GM19035 (cell line): ENCODE results near the gene FBXO41.

Source experiments
- ATAC-seq: cut with Tn5 transposase; IDR thresholded peaks from one replicate; pipeline ENCODE4 v1.9.1; 2021; ENCODE audit not compliant: unreplicated experiment

The FBXO41 gene

GRCh38 chr2:73249636-73250035 lies 34.6 kb downstream of the FBXO41 start:
- ATAC-seq: no peak

GRCh38 chr2:73246850-73247249 lies 37.4 kb downstream of the FBXO41 start:
- ATAC-seq: no peak

GRCh38 chr2:73244580-73244979 lies 39.7 kb downstream of the FBXO41 start:
- ATAC-seq: no peak

- no peak for ATAC-seq
These were observed 40.3 kb downstream of the FBXO41 start for GRCh38 chr2:73243884-73244570.

- ATAC-seq: no peak
These were observed 44.5 kb downstream of the FBXO41 start for GRCh38 chr2:73239776-73240175.

- no peak for ATAC-seq
These were observed 45.3 kb downstream of the FBXO41 start for GRCh38 chr2:73238976-73239375.

- no peak for ATAC-seq
These were observed 46.1 kb downstream of the FBXO41 start for GRCh38 chr2:73238149-73238548.

- ATAC-seq: no peak
These were observed 47.1 kb downstream of the FBXO41 start for GRCh38 chr2:73237168-73237567.

GRCh38 chr2:73235315-73236028 lies 48.8 kb downstream of the FBXO41 start:
- ATAC-seq: no peak

- peak; percentile 58 for ATAC-seq
These were observed 50.1 kb downstream of the FBXO41 start, which contains the start of gene CCT7 for GRCh38 chr2:73233932-73234832. Gene CCT7 (plus strand): TSS chr2:73234308. CDS start chr2:73234379, 71 bp downstream.

- peak; percentile 90 for ATAC-seq
These were observed 50.9 kb downstream of the FBXO41 start, which contains the start of gene PRADC1 for GRCh38 chr2:73233154-73233931. Gene PRADC1 (minus strand): TSS chr2:73233239. CDS start chr2:73233160, 79 bp downstream.

GRCh38 chr2:73232403-73233153 lies 51.7 kb downstream of the FBXO41 start:
- ATAC-seq: peak; percentile 6

- no peak for ATAC-seq
These were observed 55.6 kb downstream of the FBXO41 start for GRCh38 chr2:73228631-73229030.

GRCh38 chr2:73227086-73227485 lies 57.2 kb downstream of the FBXO41 start:
- ATAC-seq: no peak

GRCh38 chr2:73225513-73226360 lies 58.5 kb downstream of the FBXO41 start:
- ATAC-seq: no peak

GRCh38 chr2:73223821-73224220 lies 60.5 kb downstream of the FBXO41 start:
- no peak for ATAC-seq

- ATAC-seq: no peak
These were observed 66.0 kb downstream of the FBXO41 start for GRCh38 chr2:73218298-73218697.

GRCh38 chr2:73217826-73218225 lies 66.5 kb downstream of the FBXO41 start:
- no peak for ATAC-seq

- ATAC-seq: no peak
These were observed 67.1 kb downstream of the FBXO41 start for GRCh38 chr2:73217160-73217559.
